Central memory CD8-positive, alpha-beta T cell (primary cell): Measurements from ENCODE around the gene PLD1.

Experiments
- ATAC-seq: fragments of 150-1000 bp; cut with Tn5 transposase; replicated peaks from 2 replicates; pipeline ENCODE4 v1.10.0; 2022; ENCODE audit warnings: mild to moderate bottlenecking, moderate FRiP score, moderate number of reproducible peaks; ENCODE audit not compliant: poor library complexity, severe bottlenecking; ENCODE audit errors: extremely low read depth
- DNase-seq, 2 donors: peaks; one replicate each; pipeline ENCODE4 v3.0.0; 2021; ENCODE audit warnings: low spot score in 2 of 2
- H3K27ac Mint-ChIP-seq: one replicate; pipeline ENCODE4 v1.8.0; 2022; ENCODE audit warnings: low read depth, mild to moderate bottlenecking, moderate library complexity, mixed read lengths
- H3K27me3 Mint-ChIP-seq: one replicate; pipeline ENCODE4 v1.8.0; 2022; ENCODE audit warnings: mixed read lengths
- H3K36me3 Mint-ChIP-seq: one replicate; pipeline ENCODE4 v1.8.0; 2022; ENCODE audit warnings: mild to moderate bottlenecking, moderate library complexity, mixed read lengths; ENCODE audit not compliant: insufficient read depth
- H3K4me1 Mint-ChIP-seq: one replicate; pipeline ENCODE4 v1.8.0; 2022; ENCODE audit warnings: mixed read lengths
- H3K4me3 Mint-ChIP-seq: one replicate; pipeline ENCODE4 v1.8.0; 2022; ENCODE audit warnings: mild to moderate bottlenecking, moderate library complexity, mixed read lengths
- H3K9me3 Mint-ChIP-seq: one replicate; pipeline ENCODE4 v1.8.0; 2022; ENCODE audit warnings: mixed read lengths

PLD1 gene

DNA sequence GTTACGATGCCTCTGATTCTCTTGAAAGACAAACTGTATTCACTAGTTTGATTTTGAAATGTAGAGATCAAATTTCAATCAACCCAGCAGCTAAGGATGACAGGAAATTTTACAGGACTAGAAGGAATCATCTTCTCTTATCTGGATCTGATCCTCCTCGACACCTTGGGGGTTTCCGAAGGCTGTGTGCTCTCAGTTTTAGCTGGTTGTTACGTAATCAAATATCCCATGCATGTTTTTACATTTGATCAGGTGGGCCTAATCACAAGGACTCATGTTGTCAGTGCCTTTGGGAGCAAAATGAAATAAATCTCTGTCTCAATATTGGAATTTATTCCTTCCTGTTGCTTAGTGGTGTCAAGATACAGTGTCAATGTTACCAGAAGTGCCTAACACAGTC is 208.2 kb downstream of the PLD1 start:
- no peaks in the 10 kb centered on the region for H3K4me1 Mint-ChIP-seq

DNA sequence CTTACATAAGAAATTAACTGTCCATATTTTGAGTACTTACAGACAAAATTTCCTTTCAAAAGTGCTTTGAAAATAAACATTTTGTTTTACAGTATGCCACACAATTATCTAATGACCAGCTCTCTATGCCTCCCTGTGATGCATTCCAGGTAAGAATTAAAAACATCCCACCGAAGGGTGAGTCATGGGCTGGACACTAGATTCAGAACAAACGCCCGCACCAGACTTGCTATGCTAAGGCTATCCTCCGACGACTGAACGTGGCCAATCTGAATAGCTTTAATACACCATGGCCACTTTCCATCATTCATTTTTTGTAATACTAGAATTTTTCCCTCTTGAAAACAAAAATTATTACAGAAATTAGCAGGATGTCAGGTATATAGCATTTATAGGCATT is 210.3 kb downstream of the PLD1 start:
- no peak for DNase-seq
- H3K27me3 Mint-ChIP-seq: no peaks in the 10 kb centered on the region
- no peaks in the 10 kb centered on the region for H3K9me3 Mint-ChIP-seq
- no peak overlapping the region for H3K27ac Mint-ChIP-seq
- ATAC-seq: no peak
- H3K4me3 Mint-ChIP-seq: no peak overlapping the region
- H3K36me3 Mint-ChIP-seq: no peaks in the 10 kb centered on the region
- no peaks in the 10 kb centered on the region for H3K4me1 Mint-ChIP-seq

More for the DNA sequence above, 208.2 kb downstream of the PLD1 start:
- H3K4me3 Mint-ChIP-seq: no peak overlapping the region
- DNase-seq (no peak), ATAC-seq (no peak)
- no peak overlapping the region for H3K27ac Mint-ChIP-seq
- H3K9me3 Mint-ChIP-seq: no peaks in the 10 kb centered on the region
- H3K36me3 Mint-ChIP-seq: no peaks in the 10 kb centered on the region
- peaks cover 11% of the 10 kb centered on the region for H3K27me3 Mint-ChIP-seq

DNA sequence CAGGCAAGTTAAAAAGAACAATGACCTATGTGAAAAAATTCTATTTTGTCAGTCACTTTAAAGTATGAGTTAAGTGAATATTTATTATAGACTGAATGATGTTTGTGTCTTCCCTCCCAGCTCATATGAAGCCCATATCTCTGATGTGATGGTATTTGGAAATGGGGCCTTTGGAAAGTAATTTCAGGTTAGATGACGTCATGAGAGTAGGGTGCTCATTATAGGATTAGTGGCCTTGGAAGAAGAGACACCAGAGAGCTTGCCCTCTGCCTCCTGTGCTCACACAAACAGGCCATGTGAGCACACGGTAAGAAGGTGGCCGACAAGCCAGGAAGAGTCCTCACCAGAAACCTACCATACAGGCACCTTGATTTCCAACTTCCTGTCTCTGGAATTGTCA is 211.3 kb downstream of the PLD1 start:
- ATAC-seq (no peak), DNase-seq (no peak)
- Mint-ChIP-seq H3K27me3 (peaks cover 7% of the 10 kb centered on the region), H3K4me1 (no peaks in the 10 kb centered on the region), H3K27ac (no peak overlapping the region), H3K9me3 (no peaks in the 10 kb centered on the region), H3K36me3 (peaks cover 2% of the 10 kb centered on the region), H3K4me3 (no peak overlapping the region)

DNA sequence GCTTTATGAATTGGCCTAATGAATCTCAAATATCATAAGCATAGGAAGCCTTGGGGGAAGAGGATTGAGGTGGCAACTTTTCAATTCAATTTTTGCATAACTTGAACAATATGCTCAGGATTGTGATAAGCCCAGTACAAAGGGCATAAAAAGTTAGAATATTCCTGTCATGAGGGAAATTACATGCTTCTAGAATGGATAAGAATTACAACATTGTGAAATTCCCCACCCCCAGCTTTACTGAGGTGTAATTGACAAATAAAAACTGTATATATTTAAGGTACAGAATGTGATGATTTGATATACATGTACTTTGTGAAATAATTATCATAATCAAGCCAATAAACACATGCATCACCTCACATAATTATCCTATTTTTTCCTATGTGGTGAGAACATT is 217.5 kb downstream of the PLD1 start:
- Mint-ChIP-seq H3K27ac (no peak overlapping the region), H3K9me3 (no peaks in the 10 kb centered on the region), H3K27me3 (peaks cover 9% of the 10 kb centered on the region), H3K36me3 (peaks cover 2% of the 10 kb centered on the region), H3K4me1 (no peaks in the 10 kb centered on the region), H3K4me3 (no peak overlapping the region)
- ATAC-seq (no peak), DNase-seq (no peak)

DNA sequence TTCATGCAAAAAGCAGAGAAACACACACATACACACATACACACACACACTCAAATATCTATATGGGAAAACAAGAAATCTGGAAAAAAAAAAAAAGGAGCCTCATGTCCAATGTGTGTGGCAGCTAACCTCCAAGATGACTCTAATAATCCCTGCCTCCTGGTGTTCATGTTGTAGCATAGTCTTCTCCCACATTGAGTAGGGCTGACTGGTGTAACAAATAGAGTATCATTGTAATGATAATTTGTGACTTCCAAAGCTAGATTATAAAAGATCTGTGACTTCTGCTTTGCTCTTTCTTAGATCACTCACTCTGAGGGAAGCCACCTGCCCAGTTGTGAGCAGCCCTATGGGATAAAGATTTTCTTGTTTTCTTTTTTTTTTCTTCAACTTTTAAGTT is 219.2 kb downstream of the PLD1 start:
- no peak for ATAC-seq

DNA sequence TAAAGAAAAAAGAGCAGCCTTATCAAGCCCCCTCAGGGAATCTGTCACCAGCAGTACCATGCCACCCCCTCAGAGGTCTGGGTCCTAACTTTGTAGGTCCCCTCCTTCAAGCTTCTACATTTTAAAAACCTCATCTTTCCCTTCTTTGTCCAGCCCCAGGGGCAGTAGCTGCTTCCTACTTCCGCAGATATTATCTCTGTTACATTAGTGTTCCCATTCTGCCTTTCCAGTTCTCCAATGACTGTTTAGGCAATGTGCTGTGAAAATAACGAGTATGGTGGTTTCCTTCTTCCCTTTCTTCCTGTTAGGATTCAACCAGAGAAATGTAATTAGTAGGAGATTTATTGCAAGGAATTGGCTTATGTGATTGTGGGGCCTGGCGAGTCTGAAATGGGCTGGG is 224.0 kb downstream of the PLD1 start:
- DNase-seq (no peak), ATAC-seq (no peak)
- H3K27ac Mint-ChIP-seq: no peak overlapping the region
- peaks cover 14% of the 10 kb centered on the region for H3K27me3 Mint-ChIP-seq
- H3K4me1 Mint-ChIP-seq: no peaks in the 10 kb centered on the region
- H3K9me3 Mint-ChIP-seq: no peaks in the 10 kb centered on the region
- H3K36me3 Mint-ChIP-seq: no peaks in the 10 kb centered on the region
- H3K4me3 Mint-ChIP-seq: no peak overlapping the region

More for the DNA sequence above, 219.2 kb downstream of the PLD1 start:
- Mint-ChIP-seq H3K9me3 (no peaks in the 10 kb centered on the region), H3K4me3 (no peak overlapping the region), H3K27me3 (peaks cover 9% of the 10 kb centered on the region), H3K27ac (no peak overlapping the region), H3K36me3 (peaks cover 2% of the 10 kb centered on the region), H3K4me1 (no peaks in the 10 kb centered on the region)
- no peak for DNase-seq

DNA sequence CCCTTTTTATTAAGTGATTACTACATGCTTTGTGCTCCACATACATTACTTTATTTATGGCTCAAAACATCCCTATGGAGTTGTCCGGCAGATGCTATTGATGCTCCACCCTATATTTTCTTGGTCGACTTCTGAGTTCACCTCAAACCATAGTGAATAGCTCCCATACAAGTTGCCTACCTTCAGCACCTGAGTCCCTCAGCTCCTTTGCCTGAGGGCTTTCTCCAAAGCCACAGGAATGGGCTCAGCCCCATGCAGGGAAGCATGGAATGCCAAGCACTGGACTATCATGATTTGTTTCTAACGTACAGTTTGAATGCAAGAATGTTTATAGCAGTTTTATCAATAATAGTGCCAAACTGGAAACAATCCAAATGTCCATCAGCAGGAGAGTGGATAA is 225.2 kb downstream of the PLD1 start:
- DNase-seq (no peak), ATAC-seq (no peak)
- H3K27ac Mint-ChIP-seq: no peak overlapping the region
- H3K4me3 Mint-ChIP-seq: no peak overlapping the region
- H3K36me3 Mint-ChIP-seq: no peaks in the 10 kb centered on the region
- H3K9me3 Mint-ChIP-seq: no peaks in the 10 kb centered on the region
- H3K4me1 Mint-ChIP-seq: no peaks in the 10 kb centered on the region
- peaks cover 19% of the 10 kb centered on the region for H3K27me3 Mint-ChIP-seq

DNA sequence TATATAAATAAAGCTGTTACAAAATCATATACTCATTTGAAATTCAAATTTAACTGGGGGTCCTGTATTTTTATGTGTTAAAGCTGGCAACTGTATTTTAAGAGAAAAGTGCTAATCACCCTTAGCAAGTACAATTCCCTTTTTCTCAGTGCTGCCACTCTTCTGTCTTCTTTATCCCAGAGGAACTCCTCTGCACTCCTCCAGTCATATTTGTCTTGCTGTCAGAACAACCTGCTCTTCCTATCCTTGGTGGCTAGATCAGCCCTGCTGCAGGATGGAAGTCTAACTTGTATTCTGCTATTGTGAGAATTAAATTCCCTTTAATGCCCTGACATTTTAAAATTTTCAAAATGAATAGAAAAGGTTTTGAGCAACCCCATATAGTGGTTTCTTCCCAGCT is 226.2 kb downstream of the PLD1 start:
- no peaks in the 10 kb centered on the region for H3K4me1 Mint-ChIP-seq
- peaks cover 28% of the 10 kb centered on the region for H3K27me3 Mint-ChIP-seq
- H3K36me3 Mint-ChIP-seq: no peaks in the 10 kb centered on the region
- no peak overlapping the region for H3K27ac Mint-ChIP-seq
- ATAC-seq (no peak), DNase-seq (no peak)
- no peak overlapping the region for H3K4me3 Mint-ChIP-seq
- no peaks in the 10 kb centered on the region for H3K9me3 Mint-ChIP-seq

DNA sequence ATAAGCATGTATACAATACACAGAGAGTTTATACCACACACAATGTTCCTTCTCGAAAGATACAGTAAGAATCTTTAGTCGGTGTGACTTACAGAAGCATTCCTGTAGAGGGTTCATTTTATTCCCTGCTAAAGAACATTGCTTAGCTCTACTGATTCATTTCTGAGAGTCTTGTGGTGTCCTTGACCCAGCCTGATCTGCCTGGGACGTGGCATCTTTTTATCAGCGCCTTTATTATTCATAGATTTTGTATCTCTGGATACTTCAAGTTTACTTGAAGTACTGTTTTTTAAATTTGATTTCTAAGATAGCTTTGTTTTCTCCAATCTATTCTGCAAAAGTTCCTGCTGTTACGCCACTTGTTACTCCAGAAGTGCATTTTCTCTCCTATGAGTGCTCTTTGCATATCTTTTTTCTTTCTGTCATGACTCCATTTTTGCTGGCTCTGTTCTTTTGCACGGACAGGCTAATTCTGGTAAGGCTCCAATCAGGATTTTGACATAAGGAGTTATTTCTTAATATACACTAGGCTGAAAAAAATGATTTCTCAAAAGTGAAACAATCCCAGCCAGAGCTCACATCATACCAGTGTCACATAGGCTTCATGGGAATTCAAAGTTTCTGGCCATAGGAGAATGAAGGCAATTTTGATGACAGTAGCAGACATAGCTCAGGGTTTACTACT is 235.6 kb downstream of the PLD1 start:
- H3K9me3 Mint-ChIP-seq: no peaks in the 10 kb centered on the region
- H3K27me3 Mint-ChIP-seq: peaks cover 44% of the 10 kb centered on the region
- DNase-seq (no peak), ATAC-seq (no peak)
- no peaks in the 10 kb centered on the region for H3K4me1 Mint-ChIP-seq
- no peaks in the 10 kb centered on the region for H3K36me3 Mint-ChIP-seq
- H3K4me3 Mint-ChIP-seq: no peak overlapping the region
- H3K27ac Mint-ChIP-seq: no peak overlapping the region

DNA sequence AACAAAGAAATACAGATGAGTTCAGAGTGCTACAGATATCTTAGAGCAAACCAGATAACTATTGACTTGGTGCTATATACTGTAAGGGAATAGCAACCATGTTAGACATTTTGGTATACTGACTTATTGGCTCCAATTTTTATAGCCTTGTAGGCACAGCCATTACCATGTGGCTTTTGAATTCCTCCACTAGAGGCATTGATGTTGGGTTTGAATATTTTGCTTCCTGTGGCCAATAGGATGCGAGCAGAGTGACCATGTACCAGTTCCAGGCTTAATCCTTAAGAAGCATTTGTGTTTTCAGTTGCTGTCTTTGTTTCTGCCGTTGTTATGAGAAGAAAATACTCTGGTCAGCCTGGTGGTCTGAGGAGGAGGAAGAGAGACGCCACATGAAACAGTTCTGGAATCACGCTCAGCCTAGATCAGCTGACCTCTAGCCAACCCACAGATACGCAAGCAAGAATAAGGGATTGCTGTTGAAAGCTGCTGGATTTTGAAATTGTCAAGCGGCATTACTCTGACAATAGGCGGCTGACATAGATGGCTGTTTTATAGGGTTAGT is 240.6 kb downstream of the PLD1 start:
- Mint-ChIP-seq H3K27me3 (no peaks in the 10 kb centered on the region), H3K4me1 (no peaks in the 10 kb centered on the region), H3K36me3 (no peaks in the 10 kb centered on the region), H3K27ac (no peak overlapping the region), H3K4me3 (no peak overlapping the region), H3K9me3 (no peaks in the 10 kb centered on the region)
- ATAC-seq (no peak), DNase-seq (no peak)

DNA sequence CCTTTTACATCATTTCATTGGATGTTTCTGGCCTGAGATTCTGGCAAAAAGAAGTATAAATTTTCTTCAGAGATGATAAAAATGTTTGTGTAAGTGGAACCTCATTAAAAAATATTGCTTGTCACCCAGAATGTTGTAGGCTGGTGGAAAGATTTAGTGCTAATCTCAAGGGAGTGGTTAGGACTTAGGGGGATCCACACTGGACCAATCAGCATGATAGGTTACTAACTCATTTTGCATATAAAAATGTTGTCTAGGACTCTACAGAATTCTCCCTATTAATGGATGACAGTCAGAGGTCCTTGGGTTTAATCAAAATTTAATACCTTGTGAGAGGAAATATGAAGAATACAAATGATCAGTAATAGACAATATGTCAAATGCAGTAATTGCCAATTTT is 241.5 kb downstream of the PLD1 start:
- Mint-ChIP-seq H3K27me3 (no peaks in the 10 kb centered on the region), H3K9me3 (no peaks in the 10 kb centered on the region)
- ATAC-seq: no peak

DNA sequence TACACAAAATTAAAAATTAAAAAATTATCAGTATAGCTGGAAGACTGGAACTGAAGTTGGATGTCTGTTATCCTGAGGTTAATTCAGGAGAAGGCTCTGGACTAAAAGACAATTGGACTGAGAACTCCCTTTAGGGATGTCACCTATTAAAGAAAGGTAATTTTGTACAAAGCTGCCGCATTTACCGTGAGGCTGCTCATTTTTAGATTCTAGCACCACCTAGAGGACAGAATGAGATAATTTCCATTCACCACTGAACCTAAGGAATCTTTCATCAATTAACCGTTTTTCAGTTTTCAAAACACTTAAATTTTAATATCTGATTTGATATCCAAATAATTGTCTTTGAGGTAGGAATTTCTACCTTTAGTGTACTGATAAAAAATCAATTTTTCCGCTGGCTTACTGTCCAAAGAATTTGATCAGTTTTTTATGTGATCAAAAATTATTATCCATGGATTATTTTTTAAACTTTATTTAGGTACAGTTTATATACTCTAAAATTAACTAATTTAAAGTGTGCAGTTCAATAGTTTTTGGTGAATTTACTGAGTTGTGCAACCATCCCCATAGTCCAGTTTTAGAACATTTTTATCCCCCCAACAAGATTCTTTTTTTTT is 243.4 kb downstream of the PLD1 start:
- peaks cover 8% of the 10 kb centered on the region for H3K4me1 Mint-ChIP-seq
- no peak overlapping the region for H3K4me3 Mint-ChIP-seq
- H3K36me3 Mint-ChIP-seq: no peaks in the 10 kb centered on the region
- no peak for DNase-seq
- H3K27ac Mint-ChIP-seq: no peak overlapping the region
- ATAC-seq: peak; percentile 62
- no peaks in the 10 kb centered on the region for H3K9me3 Mint-ChIP-seq
- no peaks in the 10 kb centered on the region for H3K27me3 Mint-ChIP-seq

More for the DNA sequence above, 241.5 kb downstream of the PLD1 start:
- no peaks in the 10 kb centered on the region for H3K4me1 Mint-ChIP-seq
- no peaks in the 10 kb centered on the region for H3K36me3 Mint-ChIP-seq
- H3K27ac Mint-ChIP-seq: no peak overlapping the region
- no peak for DNase-seq
- H3K4me3 Mint-ChIP-seq: no peak overlapping the region

DNA sequence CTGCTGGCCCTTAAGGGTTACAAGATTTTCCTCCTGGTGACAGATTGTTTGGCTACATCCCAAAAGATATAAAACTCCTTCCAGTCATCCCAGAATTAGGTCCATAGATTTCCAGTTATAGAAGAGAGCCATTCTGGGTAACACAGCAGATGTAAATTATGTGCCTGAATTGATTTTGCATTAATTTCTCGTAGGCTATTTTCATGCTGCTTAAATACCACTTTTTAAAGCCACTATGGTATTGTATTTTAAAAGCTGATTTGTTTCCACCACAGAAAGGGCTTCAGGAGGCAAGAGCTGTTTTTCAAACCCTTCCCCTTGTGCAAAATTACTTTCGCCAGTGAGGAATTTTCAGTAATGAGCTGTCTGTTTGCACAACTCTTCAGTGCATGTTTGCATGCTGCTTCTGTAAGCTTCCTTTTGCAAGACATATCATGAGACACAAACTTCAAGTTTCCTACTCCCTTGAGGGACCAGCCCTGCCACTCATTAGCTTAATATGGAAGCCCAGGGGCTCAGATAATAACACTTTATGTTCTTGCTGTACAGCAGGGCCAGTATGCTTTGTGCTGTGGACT is 244.7 kb downstream of the PLD1 start:
- H3K9me3 Mint-ChIP-seq: no peaks in the 10 kb centered on the region
- no peaks in the 10 kb centered on the region for H3K36me3 Mint-ChIP-seq
- DNase-seq (no peak), ATAC-seq (no peak)
- H3K27ac Mint-ChIP-seq: no peak overlapping the region
- H3K4me1 Mint-ChIP-seq: peaks cover 12% of the 10 kb centered on the region
- H3K27me3 Mint-ChIP-seq: no peaks in the 10 kb centered on the region
- no peak overlapping the region for H3K4me3 Mint-ChIP-seq
